Stimulated activated naive CD8-positive, alpha-beta T cell treated with anti-CD3 and anti-CD28 coated beads, Interleukin-15, Interleukin-2, amounts not matched to agents 100 ng/mL and 50 ng/mL, for 24 hours (primary cell): ENCODE measurements around the gene SAMD14.

Source experiments
- H3K27ac Mint-ChIP-seq: one replicate; pipeline ENCODE4 v1.8.0; 2021; ENCODE audit warnings: mild to moderate bottlenecking, mixed read lengths
- H3K27me3 Mint-ChIP-seq: one replicate; pipeline ENCODE4 v1.8.0; 2021; ENCODE audit warnings: mixed read lengths
- H3K36me3 Mint-ChIP-seq: one replicate; pipeline ENCODE4 v1.8.0; 2021; ENCODE audit warnings: low read depth, mixed read lengths
- H3K4me1 Mint-ChIP-seq: one replicate; pipeline ENCODE4 v1.8.0; 2021; ENCODE audit warnings: low read depth, mixed read lengths
- H3K4me3 Mint-ChIP-seq: one replicate; pipeline ENCODE4 v1.8.0; 2021; ENCODE audit warnings: mild to moderate bottlenecking, mixed read lengths
- H3K9me3 Mint-ChIP-seq: one replicate; pipeline ENCODE4 v1.8.0; 2021; ENCODE audit warnings: mixed read lengths

Gene SAMD14

DNA sequence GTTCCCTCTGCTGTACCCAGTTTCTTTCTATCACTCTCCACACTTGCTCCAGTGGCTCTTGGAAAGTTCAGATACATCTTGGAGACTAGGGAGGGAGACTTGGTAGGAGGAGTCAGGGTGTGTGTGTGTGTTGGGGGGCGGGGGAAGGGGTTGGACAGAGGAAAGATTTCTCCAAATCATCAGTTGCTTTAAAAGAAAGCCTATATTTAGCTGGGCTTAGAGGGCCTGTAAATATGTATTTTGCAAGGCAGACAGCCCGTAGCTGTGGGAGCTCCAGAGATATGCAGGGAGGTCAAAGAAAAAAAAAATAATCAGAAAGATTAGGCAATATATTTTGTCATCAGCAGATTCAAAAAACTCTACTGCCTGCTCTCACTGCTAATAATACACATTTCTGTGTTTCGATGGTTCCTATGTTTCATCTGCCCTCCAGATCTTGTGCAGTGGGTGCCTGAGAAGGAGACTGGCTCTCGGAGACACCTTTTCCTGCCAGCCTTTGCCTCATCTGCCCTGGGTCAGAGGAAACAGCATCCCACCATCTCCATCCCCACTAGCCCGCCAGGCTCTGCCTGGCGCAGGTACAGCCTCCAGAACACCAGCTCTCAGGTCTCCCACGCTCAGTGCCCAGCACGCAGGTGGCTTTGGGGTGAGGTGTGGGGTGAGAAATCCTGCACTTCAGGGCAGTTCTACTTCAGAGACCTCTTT lies 25.3 kb upstream of the SAMD14 start:
- Mint-ChIP-seq H3K27me3 (no peaks in the 10 kb centered on the region), H3K9me3 (no peaks in the 10 kb centered on the region), H3K4me1 (peaks cover 39% of the 10 kb centered on the region), H3K27ac (no peak overlapping the region), H3K4me3 (no peak overlapping the region), H3K36me3 (no peaks in the 10 kb centered on the region)

DNA sequence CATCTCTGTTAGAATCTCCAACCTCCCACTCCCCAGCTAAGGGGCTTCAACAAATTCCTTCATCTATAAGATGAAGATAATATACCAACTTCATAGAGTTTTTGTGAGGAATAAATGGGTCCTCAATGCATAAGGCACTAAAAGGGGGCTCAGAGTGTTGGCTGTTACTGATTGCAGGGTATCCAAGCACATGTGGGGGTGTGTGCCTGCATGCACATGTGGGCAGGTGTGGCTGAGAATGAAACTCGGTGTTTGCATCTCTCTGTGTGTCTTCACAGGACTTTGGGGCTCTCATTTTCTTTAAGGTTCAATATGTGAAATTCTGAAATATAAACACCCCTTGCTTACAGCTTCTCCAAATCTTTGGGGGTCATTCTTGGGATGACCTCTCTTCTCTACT lies 24.6 kb upstream of the SAMD14 start:
- Mint-ChIP-seq H3K9me3 (no peaks in the 10 kb centered on the region), H3K27ac (no peak overlapping the region), H3K27me3 (no peaks in the 10 kb centered on the region), H3K4me1 (peaks cover 39% of the 10 kb centered on the region), H3K36me3 (no peaks in the 10 kb centered on the region), H3K4me3 (no peak overlapping the region)

DNA sequence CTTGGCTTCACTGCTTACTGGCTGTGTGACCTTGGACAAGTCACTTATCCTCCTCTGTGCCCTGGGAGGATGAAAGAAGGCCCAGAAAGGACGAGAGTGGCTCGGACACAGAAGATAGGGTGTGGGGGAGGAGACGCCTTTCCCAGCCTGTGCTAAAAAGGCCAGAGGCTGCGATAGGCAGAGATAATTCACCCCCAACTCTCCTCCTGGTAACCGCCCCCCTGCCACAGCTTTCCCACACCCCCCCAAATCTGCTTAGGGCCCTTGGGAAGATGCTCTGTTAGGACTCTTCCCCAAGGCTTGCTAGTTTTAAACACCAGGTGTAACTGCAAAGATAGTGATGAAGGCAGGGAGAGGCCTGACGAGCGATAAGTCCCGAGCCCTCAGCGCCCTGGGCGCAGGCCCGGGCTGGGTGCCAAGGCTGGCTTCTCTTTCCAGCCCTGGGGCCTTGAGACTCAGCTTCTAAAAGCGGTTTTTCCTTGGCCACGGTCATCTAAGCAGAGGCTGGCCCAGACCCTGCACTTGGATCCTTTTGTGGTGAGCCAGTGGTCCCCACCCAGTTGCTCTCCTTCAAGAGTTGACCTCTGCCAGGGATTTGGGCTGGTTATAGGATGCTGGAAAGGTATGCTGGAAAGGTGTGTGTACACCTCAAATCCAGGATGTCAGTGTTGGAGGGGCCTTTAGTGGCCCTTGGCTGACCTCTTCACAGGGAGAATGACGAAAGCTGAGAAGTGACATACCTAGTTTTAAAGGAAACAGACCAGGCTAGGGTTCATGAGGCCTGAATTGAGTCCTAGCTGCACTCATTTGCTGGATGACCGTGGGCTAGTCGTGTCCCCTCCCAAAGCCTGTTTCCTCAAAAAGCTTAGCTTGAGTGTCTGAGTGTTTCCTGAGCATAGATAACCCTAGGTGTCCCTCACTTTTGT lies 24.0 kb upstream of the SAMD14 start:
- Mint-ChIP-seq H3K4me3 (no peak overlapping the region), H3K27ac (no peak overlapping the region), H3K4me1 (peaks cover 39% of the 10 kb centered on the region), H3K27me3 (no peaks in the 10 kb centered on the region), H3K9me3 (no peaks in the 10 kb centered on the region), H3K36me3 (no peaks in the 10 kb centered on the region)

DNA sequence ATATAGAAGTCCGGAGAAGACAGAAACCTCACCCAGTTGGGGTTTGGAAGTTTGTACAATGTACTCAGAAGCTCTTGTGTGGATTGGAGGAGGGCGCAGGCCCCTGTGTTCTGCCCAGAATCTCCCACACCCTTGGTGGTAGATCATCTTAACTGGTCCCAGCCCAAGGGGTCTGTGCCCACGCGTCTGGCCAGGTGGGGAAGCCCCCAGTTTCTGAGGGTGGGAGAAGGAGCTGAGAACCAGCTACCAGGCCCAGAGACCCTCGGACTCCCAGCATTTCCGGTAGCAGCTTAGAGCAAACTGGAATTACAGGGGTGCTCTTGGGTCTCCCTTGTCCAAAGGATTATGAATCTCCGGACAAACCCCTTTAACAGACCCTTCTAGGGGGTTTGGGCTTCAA lies 22.8 kb upstream of the SAMD14 start:
- H3K9me3 Mint-ChIP-seq = no peaks in the 10 kb centered on the region
- peaks cover 32% of the 10 kb centered on the region for H3K4me1 Mint-ChIP-seq
- H3K27me3 Mint-ChIP-seq = no peaks in the 10 kb centered on the region
- H3K27ac Mint-ChIP-seq = no peak overlapping the region
- H3K4me3 Mint-ChIP-seq = no peak overlapping the region
- H3K36me3 Mint-ChIP-seq = peaks cover 3% of the 10 kb centered on the region

DNA sequence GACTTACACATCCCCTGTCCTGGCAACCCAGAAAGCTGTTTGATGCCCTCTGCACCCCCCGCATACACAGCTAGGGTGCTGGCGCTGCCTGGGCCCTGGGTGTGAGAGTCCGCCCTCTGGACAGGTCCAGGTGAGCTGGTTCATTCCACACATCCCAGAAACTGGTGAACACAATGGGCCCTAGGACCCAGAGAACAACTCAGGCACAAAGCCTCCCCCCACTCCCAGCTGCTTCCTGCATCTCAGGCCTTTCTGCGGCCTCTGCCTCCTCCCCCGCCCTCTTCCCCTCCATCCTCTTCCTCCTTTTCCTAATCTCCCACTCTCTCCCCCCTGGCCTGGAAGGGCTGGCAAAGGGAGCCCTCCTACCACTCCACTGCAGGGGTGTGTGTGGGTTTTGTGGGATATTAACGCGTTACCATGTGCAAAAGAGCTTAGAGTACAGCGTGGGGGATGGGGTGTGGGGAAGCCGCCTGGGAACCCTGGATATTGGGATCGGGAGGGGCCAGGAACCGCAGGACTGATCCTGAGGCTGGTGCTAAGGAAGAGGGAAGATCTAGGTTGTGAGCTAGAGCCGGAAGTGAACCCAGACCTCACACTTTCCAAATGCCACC lies 22.1 kb upstream of the SAMD14 start:
- Mint-ChIP-seq H3K27ac (peak overlapping the region; percentile 96), H3K36me3 (peaks cover 8% of the 10 kb centered on the region), H3K27me3 (no peaks in the 10 kb centered on the region), H3K9me3 (no peaks in the 10 kb centered on the region), H3K4me1 (peaks cover 39% of the 10 kb centered on the region), H3K4me3 (peak overlapping the region; percentile 89)

DNA sequence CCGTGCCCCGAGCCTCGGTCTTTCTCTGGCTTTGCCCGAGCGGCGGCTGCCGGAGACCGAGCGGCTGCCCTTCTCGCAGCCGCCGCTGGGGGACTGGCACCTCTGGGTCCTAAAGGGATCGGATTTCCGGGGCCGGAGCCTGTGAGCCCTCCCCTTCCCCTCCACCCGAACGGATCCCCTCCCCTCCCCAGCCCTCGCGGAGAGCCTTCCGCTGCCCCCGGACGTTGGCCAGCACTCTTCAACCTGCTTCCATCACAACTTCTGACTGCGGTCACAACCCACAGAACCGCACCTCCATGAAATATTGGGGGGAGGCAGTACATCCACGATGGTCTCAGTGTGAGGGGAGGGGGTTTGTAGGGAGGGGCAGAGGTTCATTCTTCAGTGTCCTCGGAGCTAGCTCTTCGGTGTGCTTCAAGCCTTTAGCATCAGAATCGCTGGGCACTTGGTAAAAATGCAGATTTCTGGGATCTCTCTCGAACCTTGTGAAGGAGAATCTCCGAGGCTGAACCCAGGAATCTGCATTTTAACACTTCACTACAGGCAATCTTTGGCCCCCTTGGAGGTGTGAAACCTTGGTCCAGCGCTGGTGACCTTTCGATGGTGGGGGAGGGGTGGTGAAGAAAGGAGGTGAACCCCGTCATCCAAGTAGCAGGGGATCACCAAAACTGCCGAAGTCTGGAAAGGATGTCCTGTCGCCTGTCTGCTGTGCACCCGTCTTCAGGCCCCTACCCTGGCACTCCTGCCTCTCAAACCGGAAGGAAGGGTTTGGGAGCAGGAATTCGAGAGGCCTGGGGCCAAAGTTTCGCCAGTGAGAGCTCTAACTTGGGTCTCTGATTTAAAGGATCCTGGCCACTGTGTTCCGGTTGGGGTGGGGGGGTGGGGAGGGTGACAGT lies 21.3 kb upstream of the SAMD14 start:
- Mint-ChIP-seq H3K4me1 (peaks cover 46% of the 10 kb centered on the region), H3K27ac (peak overlapping the region; percentile 96), H3K4me3 (peak overlapping the region; percentile 89), H3K27me3 (no peaks in the 10 kb centered on the region), H3K36me3 (peaks cover 12% of the 10 kb centered on the region), H3K9me3 (no peaks in the 10 kb centered on the region)

DNA sequence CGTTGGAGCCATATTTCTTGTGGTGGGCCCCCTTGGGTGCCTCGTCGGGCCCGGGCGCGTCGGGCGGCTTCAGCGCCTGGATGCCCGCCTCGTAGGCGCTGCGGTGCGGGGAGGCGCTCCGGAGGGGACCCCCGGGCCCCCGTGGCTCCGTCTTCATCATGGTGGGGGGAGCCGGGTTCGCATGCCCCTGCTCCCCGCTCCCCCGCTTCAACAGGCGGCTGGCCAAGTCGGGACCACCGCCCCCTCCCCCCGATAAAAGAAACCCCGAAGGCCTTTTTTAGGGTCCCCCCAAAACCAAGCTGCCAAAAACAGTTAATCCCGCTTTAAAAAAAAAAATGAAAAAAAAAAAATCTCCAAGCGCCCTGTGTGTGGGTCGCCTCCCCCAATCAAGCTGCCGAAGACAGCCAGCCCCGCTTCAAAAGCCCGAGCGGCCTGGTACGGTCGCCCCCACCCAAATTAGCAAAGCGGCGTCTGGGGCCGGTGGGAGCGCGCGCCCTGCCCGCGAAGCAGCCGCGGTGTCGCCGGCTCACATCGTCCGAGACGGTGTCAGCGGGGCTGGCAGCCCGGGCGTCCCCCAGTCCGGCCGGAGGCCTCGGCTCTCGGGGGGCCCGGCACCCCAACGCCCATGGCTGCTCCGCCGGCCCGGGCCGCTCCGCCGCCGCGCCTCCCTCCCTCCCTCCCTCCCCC lies 20.5 kb upstream of the SAMD14 start, which contains the start of gene PPP1R9B:
Gene PPP1R9B, minus strand, starts transcription at position 324 of the 687 bp plus-strand sequence. Its CDS starts 164 bp downstream, at position 160.
- Mint-ChIP-seq H3K27ac (peak within 1 kb of the TSS; percentile 96), H3K36me3 (peaks cover 12% of the 10 kb centered on the region), H3K27me3 (no peaks in the 10 kb centered on the region)

GRCh38 chr17:50149417-50150353 lies 19.7 kb upstream of the SAMD14 start:
- Mint-ChIP-seq H3K4me1 (peaks cover 53% of the 10 kb centered on the region), H3K4me3 (peak overlapping the region; percentile 94), H3K27me3 (no peaks in the 10 kb centered on the region), H3K27ac (peak overlapping the region; percentile 85), H3K36me3 (peaks cover 16% of the 10 kb centered on the region), H3K9me3 (no peaks in the 10 kb centered on the region)

More for the DNA sequence above, 20.5 kb upstream of the SAMD14 start, which contains the start of gene PPP1R9B:
- Mint-ChIP-seq H3K9me3 (no peaks in the 10 kb centered on the region), H3K4me3 (peak within 1 kb of the TSS; percentile 94), H3K4me1 (peaks cover 53% of the 10 kb centered on the region)

- Mint-ChIP-seq H3K36me3 (peaks cover 22% of the 10 kb centered on the region), H3K27me3 (no peaks in the 10 kb centered on the region), H3K9me3 (no peaks in the 10 kb centered on the region), H3K4me1 (peaks cover 53% of the 10 kb centered on the region), H3K4me3 (peak overlapping the region; percentile 94), H3K27ac (peak overlapping the region; percentile 85)
These were observed 19.1 kb upstream of the SAMD14 start for GRCh38 chr17:50149091-50149416.

DNA sequence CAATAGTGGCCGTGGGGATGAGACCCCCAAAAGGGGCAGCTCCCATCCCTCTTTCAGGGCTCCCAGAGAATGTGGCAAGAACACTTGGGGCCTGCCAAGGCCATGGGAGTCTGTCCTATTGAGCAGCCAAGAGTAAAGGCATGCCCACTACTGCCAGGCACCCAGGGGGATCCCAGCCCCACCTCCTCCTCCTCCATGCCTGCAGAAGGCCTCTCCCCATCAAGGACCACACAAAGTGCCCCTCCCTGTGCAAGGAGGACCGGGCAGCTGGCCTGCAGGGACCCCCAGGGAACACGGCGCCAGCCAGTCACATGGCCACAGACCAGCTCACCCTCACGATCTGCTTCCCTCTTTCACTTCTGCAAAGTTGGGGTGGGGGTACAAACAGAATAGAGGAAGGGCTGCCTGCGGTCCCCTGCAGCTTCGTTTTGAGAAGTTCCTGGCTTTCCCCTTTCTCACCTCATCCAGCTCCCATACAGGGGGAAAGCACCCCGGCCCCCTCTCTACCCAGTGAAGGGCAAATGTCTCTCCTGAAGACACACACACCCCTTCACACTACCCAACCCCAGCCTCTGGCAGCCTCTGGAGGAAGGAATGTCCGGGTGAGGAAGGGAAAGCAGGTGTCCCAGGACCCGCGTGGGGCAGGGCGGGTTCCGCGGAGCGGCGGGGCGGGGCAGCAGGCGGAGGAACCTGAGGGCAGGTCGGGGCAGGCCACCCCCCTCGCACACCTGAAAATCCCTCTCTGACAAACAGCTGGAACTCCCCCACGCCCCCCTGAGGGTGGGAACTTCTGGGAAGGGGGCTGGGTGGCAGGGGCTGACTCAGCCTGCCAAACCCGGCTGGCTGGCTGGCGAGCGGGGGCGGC lies 18.5 kb upstream of the SAMD14 start:
- H3K4me1 Mint-ChIP-seq = peaks cover 59% of the 10 kb centered on the region

DNA sequence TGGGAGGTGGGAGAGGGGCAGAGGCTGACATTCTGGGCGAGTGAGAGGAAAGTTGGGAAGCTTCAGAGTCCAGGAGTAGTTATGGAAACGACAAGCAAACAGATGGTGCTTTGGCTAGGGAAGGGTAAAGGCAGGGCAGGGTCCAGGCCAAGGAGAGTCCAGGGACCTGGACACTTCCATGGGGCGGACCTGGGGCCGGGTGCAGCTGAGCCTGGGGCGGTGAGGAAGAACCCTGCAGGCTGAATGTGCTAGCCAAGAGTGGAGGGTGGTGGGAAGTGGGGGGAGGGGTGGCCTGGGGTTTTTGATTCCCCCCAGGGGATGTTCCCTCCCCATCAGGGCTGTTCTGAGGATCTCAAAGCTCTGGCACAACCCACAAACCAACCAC lies 17.9 kb upstream of the SAMD14 start:
- peak overlapping the region; percentile 96 for H3K27ac Mint-ChIP-seq
- peaks cover 28% of the 10 kb centered on the region for H3K36me3 Mint-ChIP-seq
- peaks cover 64% of the 10 kb centered on the region for H3K4me1 Mint-ChIP-seq
- H3K4me3 Mint-ChIP-seq = peak overlapping the region; percentile 94
- H3K27me3 Mint-ChIP-seq = no peaks in the 10 kb centered on the region
- no peaks in the 10 kb centered on the region for H3K9me3 Mint-ChIP-seq

More for the DNA sequence above, 18.5 kb upstream of the SAMD14 start:
- peak overlapping the region; percentile 94 for H3K4me3 Mint-ChIP-seq
- no peaks in the 10 kb centered on the region for H3K27me3 Mint-ChIP-seq
- peaks cover 24% of the 10 kb centered on the region for H3K36me3 Mint-ChIP-seq
- H3K9me3 Mint-ChIP-seq = no peaks in the 10 kb centered on the region
- H3K27ac Mint-ChIP-seq = peak overlapping the region; percentile 96

- Mint-ChIP-seq H3K27ac (peak overlapping the region; percentile 96), H3K4me1 (peaks cover 66% of the 10 kb centered on the region), H3K27me3 (no peaks in the 10 kb centered on the region), H3K9me3 (no peaks in the 10 kb centered on the region), H3K36me3 (peaks cover 36% of the 10 kb centered on the region), H3K4me3 (peak overlapping the region; percentile 94)
These were observed 17.1 kb upstream of the SAMD14 start for GRCh38 chr17:50146927-50147665.
